Adrenal gland (tissue), 5 donors: ENCODE measurements around the gene TEX22.

Experiments
- CTCF ChIP-seq, 6 experiments: fragments of 450-650 bp in 4 of 6; fragments of 200-600 bp in 2 of 6; sonication (generic) in 1 of 6; IDR thresholded peaks; 1 replicate in 5 of 6; 2 replicates in 1 of 6; pipeline versions ENCODE4 v1.5.1 to v1.8.0; 2016 to 2021; ENCODE audit warnings: antibody characterized with exemption in 6 of 6, mild to moderate bottlenecking in 2 of 6, moderate library complexity in 1 of 6
- POLR2A ChIP-seq, 2 donors: fragments of 450-650 bp; IDR thresholded peaks; one replicate each; pipeline ENCODE4 v1.6.1; 2017; ENCODE audit warnings: antibody characterized with exemption in 2 of 2, mild to moderate bottlenecking in 2 of 2, moderate library complexity in 1 of 2
- donor health status: DM: no; HTN: no; CAD: no.

- TF ChIP-seq POLR2A (IDR thresholded peaks at IDR 0.05), result no peak
- TF ChIP-seq CTCF (IDR thresholded peaks at IDR 0.05), result no peak
Measured at GRCh38 chr14:105397350-105397931, 897 bp upstream of the TEX22 start.
